ENCODE results near the gene MUCL1. TPM values are rescaled to one million over a fixed set of nuclear protein-coding genes. Genes with fewer than 3 reads are reported as not detected.

The MUCL1 gene
- total and polyA plus RNA-seq, 2 experiments from 2014 or later, result not detected

Other genes with a start within 250 kb of the MUCL1 start
- gene LACRT, start 219.6 kb upstream of the MUCL1 start, total RNA-seq (2014; rRNA removed; shearing (Covaris generic)), result not detected in 2 replicates
- not detected in 2 replicates for gene LACRT, start 219.6 kb upstream of the MUCL1 start, polyA plus RNA-seq (2016; fragmentation: Nextera tagmentation; extraction: Ambion mirVana)
- not detected in 2 replicates for gene DCD, start 206.2 kb upstream of the MUCL1 start, total RNA-seq (2014; rRNA removed; shearing (Covaris generic))
- not detected in 2 replicates for gene DCD, start 206.2 kb upstream of the MUCL1 start, polyA plus RNA-seq (2016; fragmentation: Nextera tagmentation; extraction: Ambion mirVana)
- not detected in 2 replicates for gene TESPA1, start 130.2 kb downstream of the MUCL1 start, total RNA-seq (2014; rRNA removed; shearing (Covaris generic))
- gene TESPA1, start 130.2 kb downstream of the MUCL1 start, polyA plus RNA-seq (2016; fragmentation: Nextera tagmentation; extraction: Ambion mirVana), result 0.34 TPM in 1 of 2 replicates, not detected in the other
- 0.07 TPM in 1 of 2 replicates, not detected in the other for gene NEUROD4, start 165.5 kb downstream of the MUCL1 start, total RNA-seq (2014; rRNA removed; shearing (Covaris generic))
- gene NEUROD4, start 165.5 kb downstream of the MUCL1 start, polyA plus RNA-seq (2016; fragmentation: Nextera tagmentation; extraction: Ambion mirVana), result 0.05 and 0.13 TPM in 2 replicates